HT1080 (cell line): Measurements from ENCODE around the gene NDUFS7. TPM values are rescaled to one million over a fixed set of nuclear protein-coding genes. Genes with fewer than 3 reads are reported as not detected.

Experiments
- total RNA-seq: library from RNA; depleted of rRNA; stranded (reverse); fragments of >200 nt; shearing (Covaris generic); gene quantifications from 2 replicates; pipeline ENCODE4 v1.2.3, GENCODE V29; 2014; rRNA removed

NDUFS7 gene
- total RNA-seq, 1 experiment from 2014 or later: 101 TPM

Other genes with a start within 250 kb of the NDUFS7 start
- 28.2 and 31.7 TPM in 2 replicates for gene SBNO2, start 209.6 kb upstream of the NDUFS7 start, total RNA-seq
- 77.2 and 77.7 TPM in 2 replicates for gene STK11, start 178.1 kb upstream of the NDUFS7 start, total RNA-seq
- 3.1 and 3.2 TPM in 2 replicates for gene CBARP, start 145.9 kb upstream of the NDUFS7 start, total RNA-seq
- 55.4 and 127 TPM in 2 replicates for gene ATP5F1D, start 142.2 kb upstream of the NDUFS7 start, total RNA-seq
- gene MIDN, start 135.3 kb upstream of the NDUFS7 start, total RNA-seq: 10.1 and 11.2 TPM in 2 replicates
- 170 and 219 TPM in 2 replicates for gene CIRBP, start 114.6 kb upstream of the NDUFS7 start, total RNA-seq
- gene FAM174C, start 108.4 kb upstream of the NDUFS7 start, total RNA-seq: 53.1 and 58.1 TPM in 2 replicates
- 0.45 TPM in 1 of 2 replicates, not detected in the other for gene EFNA2, start 98.0 kb upstream of the NDUFS7 start, total RNA-seq
- 53.9 and 58.5 TPM in 2 replicates for gene GAMT, start 17.6 kb downstream of the NDUFS7 start, total RNA-seq
- 158 and 183 TPM in 2 replicates for gene DAZAP1, start 23.7 kb downstream of the NDUFS7 start, total RNA-seq
- gene RPS15, start 54.5 kb downstream of the NDUFS7 start, total RNA-seq: 1,915 and 2,084 TPM in 2 replicates
- 0.53 and 0.63 TPM in 2 replicates for gene APC2, start 66.2 kb downstream of the NDUFS7 start, total RNA-seq
- 72.5 and 73.2 TPM in 2 replicates for gene C19orf25, start 95.3 kb downstream of the NDUFS7 start, total RNA-seq
- 0.10 and 1.0 TPM in 2 replicates for gene PCSK4, start 106.4 kb downstream of the NDUFS7 start, total RNA-seq
- gene REEP6, start 107.3 kb downstream of the NDUFS7 start, total RNA-seq: 0.77 and 0.98 TPM in 2 replicates
- 4.0 and 5.5 TPM in 2 replicates for gene ADAMTSL5, start 129.1 kb downstream of the NDUFS7 start, total RNA-seq
- gene PLK5, start 140.2 kb downstream of the NDUFS7 start, total RNA-seq: not detected in 2 replicates
- 49.9 and 53.8 TPM in 2 replicates for gene MEX3D, start 184.4 kb downstream of the NDUFS7 start, total RNA-seq
- 186 and 194 TPM in 2 replicates for gene MBD3, start 209.0 kb downstream of the NDUFS7 start, total RNA-seq
- gene UQCR11, start 221.6 kb downstream of the NDUFS7 start, total RNA-seq: 123 and 127 TPM in 2 replicates